ENCODE data around the gene AP3B2.

The AP3B2 gene

GRCh38 chr15:82699726-82700125 lies 9.9 kb downstream of the AP3B2 start:
- no peak for DNase-seq (ENCODE audit: low read depth in 1 of 2, low spot score in 1 of 2)
- Histone ChIP-seq H3K27me3 (ENCODE audit: insufficient read depth, poor library complexity, severe bottlenecking) (peaks cover 2% of the 10 kb centered on the region), H3K27ac (replicated peaks) (no peak overlapping the region), H3K4me3 (replicated peaks; ENCODE audit: insufficient read depth, low read length) (no peak overlapping the region)
- TF ChIP-seq POLR2AphosphoS5 (IDR thresholded peaks at IDR 0.05; ENCODE audit: low read depth) (no peak), REST (IDR thresholded peaks at IDR 0.05; ENCODE audit: insufficient replicate concordance, low read depth) (no peak), SPI1 (IDR thresholded peaks at IDR 0.05; ENCODE audit: borderline replicate concordance, low read depth) (no peak)

GRCh38 chr15:82698711-82699345 lies 10.8 kb downstream of the AP3B2 start:
- H3K4me3 ChIP-seq (replicated peaks; ENCODE audit: insufficient read depth, low read length) = no peak overlapping the region
- DNase-seq (ENCODE audit: low read depth in 1 of 2, low spot score in 1 of 2) = no peak
- no peak for TF ChIP-seq GABPA (IDR thresholded peaks at IDR 0.05; ENCODE audit: low read depth)
- no peak for TF ChIP-seq REST (IDR thresholded peaks at IDR 0.05; ENCODE audit: insufficient replicate concordance, low read depth)
- no peak for TF ChIP-seq CTCF (IDR thresholded peaks at IDR 0.05; ENCODE audit: insufficient read depth, low read length)
- TF ChIP-seq SPI1 (IDR thresholded peaks at IDR 0.05; ENCODE audit: borderline replicate concordance, low read depth) = no peak
- no peak for TF ChIP-seq POLR2AphosphoS5 (IDR thresholded peaks at IDR 0.05; ENCODE audit: low read depth)
- H3K27ac ChIP-seq (replicated peaks) = no peak overlapping the region
- peaks cover 2% of the 10 kb centered on the region for H3K27me3 ChIP-seq (ENCODE audit: insufficient read depth, poor library complexity, severe bottlenecking)

GRCh38 chr15:82697735-82698407 lies 11.8 kb downstream of the AP3B2 start:
- H3K27me3 ChIP-seq (ENCODE audit: insufficient read depth, poor library complexity, severe bottlenecking) = peaks cover 2% of the 10 kb centered on the region
- H3K4me3 ChIP-seq (replicated peaks; ENCODE audit: insufficient read depth, low read length) = no peak overlapping the region
- H3K27ac ChIP-seq (replicated peaks) = no peak overlapping the region
- TF ChIP-seq POLR2AphosphoS5 (IDR thresholded peaks at IDR 0.05; ENCODE audit: low read depth) (no peak), GABPA (IDR thresholded peaks at IDR 0.05; ENCODE audit: low read depth) (no peak), SPI1 (IDR thresholded peaks at IDR 0.05; ENCODE audit: borderline replicate concordance, low read depth) (no peak), REST (IDR thresholded peaks at IDR 0.05; ENCODE audit: insufficient replicate concordance, low read depth) (no peak), CTCF (IDR thresholded peaks at IDR 0.05; ENCODE audit: insufficient read depth, low read length) (no peak)
- no peak for DNase-seq (ENCODE audit: low read depth in 1 of 2, low spot score in 1 of 2)

All from HL-60 (cell line).